Stimulated activated CD4-positive, alpha-beta T cell treated with anti-CD3 and anti-CD28 coated beads, TNF-alpha, amount 100 ng/mL, for 48 hours (primary cell): ENCODE results near the gene ZNF219.

Source experiments
- DNase-seq, 3 donors: peaks; one replicate each; pipeline ENCODE4 v3.0.0-alpha.2; 2020; ENCODE audit warnings: low read depth in 3 of 3

Gene ZNF219

DNA sequence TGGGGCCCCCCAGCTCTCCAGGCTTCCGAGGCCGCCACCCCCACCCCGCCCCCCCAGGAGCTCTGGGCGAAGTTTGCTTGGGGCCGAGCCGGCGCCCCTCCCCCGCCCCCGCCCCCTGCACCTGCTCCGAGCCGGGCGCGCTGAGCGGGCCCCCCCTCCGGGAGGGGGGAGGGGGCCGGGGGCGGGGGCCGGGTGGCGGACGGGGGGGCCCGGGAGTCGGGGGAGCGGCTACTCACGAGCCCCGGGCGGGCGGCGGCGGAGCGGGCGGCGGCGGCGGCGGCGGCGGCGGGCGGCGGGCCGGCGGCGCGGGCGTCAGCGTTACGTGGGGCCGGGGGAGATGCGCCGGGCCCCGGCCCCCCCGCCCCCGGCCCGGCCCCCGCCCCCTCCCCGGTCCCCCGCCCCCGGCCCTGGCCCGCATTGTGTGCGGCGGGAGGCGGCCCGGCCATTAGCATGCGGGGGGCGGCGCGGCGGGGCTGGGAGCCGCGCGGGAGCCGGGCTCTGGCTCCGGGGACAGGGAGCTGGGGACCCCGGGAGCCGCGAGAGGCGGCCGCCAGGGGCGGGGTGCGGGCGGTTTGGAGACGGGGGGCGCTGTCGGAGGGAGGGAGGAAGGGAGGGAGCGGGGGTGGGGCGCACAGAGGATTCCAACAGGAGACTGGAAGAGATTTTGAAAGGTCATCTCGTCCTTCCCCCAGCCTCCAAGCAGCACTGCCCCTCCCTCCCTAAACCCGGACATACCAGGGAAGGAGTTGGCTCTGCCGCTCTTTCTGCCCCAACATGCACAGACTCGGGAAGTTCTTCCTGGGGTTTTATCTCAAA is at the start of gene ZNF219:
Gene ZNF219, minus strand, starts transcription at position 580 of the 816 bp plus-strand sequence. CDS start 5,064 bp downstream, outside the sequence.
- no peak for DNase-seq

DNA sequence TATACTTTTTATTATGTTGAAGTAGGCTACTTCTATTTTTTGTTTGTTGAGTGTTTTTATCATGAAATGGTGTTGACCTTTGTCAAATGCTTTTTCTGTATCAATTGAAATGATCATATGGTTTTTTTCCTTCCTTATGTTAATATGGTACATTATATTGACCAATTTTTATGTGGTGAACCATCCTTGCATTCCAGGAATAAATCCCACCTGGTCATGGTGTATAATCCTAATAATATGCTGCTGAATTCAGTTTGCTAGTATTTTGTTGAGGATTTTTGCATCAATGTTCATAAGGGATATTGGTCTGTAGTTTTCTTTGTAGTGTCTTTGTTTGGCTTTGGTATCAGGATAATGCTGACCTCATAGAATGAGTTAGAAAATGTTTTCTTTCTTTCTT is 47.0 kb upstream of the ZNF219 start:
- DNase-seq, result no peak

DNA sequence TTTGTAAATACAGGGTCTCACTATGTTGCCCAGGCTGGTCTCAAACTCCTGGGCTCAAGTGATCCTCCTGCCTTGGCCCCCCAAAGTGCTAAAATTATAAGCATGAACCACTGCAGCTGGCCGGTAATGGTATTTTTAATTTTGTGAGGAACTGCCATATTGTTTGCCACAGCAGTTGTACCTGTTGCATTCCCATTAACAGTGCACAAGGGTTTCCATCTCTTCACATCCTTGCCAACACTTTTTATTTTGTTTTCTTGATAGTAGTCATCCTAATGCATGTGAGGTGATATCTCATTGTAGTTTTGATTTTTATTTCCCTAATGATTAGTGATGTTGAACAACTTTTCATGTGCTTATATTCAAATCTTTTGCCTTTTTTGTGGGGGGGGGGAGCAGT is 43.9 kb upstream of the ZNF219 start:
- no peak for DNase-seq

DNA sequence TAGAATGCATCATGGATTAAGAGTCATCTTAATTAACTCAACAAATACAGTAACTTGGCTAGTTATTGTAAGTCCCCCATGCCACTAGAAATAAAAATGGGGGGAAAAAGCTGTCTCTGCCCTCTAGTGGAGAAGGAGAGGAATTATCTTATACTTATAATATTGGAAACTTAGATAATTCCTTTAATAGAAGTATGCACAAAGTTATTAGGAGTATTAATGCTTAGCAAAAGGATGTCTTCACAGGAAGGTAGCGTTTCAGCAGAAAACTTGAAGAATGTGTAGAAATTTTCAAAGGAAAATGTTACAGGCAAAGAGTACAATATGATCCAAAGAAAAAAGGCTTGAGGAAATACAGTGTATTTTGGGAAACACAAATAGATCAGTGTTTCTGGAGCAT is 37.6 kb upstream of the ZNF219 start:
- no peak for DNase-seq

DNA sequence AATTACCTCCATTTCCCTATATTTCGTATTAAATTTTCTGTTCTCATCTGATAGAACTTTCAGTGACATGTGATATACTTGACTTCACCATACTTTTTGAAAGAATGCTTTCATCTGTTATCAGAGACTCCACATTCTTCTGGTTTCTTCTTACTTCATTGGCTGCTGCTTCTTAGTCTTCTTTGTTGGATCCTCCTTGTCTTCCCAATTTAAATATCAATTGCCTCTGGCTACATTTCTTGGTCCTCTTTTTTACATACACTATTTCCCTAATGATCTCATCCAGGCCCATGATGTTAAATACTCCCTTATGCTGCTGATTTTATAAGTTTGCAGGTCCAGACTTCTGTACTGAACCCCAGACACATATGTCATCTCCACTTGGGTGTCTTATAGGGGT is 35.4 kb upstream of the ZNF219 start:
- DNase-seq, result no peak

DNA sequence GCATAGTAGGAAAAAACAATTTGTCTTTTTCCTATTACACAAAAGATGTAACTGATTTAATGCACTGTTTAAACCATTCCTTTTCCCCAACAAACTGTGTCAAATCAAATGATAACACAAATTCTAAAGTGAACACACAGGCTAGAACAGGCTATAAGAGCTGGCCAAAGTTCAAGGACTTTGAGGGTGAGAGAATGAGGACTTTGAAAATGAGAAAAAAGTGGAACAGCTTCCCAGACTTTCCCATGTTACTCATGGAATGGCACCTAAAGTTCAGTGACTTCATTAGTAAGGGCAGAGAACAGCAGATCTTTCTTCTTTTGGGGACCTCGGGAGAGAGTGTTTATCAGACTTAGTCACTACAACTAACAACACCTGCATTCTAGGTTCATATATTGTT is 25.0 kb upstream of the ZNF219 start:
- DNase-seq, result no peak

DNA sequence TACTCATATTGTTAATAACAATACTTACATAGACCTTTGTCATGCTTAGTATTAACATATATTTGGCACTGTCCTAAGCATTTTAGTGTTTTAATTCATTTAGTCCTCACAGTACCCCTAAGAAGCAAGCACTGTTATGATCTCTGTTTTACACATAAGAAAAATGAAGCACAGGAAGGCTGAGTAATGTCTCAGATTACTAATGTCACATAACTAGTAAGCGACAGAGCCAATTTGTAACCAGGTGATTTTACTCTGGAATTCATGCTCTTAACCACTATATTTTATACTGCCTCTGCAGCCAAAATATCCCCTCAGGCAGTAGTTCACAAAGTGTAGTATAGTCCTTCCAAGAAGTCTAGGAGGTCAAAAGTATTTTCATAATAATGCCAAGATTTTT is 22.7 kb upstream of the ZNF219 start:
- no peak for DNase-seq

DNA sequence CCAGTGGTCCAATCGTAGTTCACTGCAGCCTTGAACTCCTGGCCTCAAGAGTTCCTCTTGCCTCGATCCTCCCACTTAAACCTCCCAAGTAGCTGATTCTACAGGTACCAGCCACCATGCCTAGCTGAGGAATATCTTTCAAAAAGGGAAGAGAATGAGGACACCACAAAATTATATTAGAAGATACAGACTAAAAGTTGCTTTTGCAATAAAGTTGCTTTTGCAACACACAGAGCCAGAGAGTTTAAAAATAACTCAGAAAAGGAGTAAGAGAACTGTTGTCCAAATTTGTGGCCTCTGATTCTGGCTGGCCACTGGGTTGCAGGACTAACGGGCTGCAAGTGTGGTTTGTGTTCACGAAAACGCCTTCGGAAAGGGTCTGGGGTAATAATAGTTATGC is 22.2 kb upstream of the ZNF219 start:
- DNase-seq, result no peak

DNA sequence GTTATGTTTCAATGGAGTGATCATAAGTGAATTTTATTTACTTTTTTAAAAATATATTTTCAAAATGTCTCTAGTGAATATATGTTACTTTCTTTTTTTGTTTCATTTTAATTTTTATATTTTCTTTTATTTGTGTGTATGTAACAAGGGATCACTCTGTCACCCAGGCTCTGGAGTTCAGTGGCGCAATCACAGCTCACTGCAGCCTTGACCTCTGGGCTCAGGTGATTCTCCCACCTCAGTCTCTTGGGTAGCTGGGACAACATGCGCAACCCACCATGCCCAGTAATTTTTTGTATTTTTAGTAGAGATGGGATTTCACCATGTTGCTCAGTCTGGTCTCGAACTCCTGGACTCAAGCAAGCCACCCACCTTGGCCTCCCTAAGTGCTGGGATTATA is 20.5 kb upstream of the ZNF219 start:
- DNase-seq, result no peak

DNA sequence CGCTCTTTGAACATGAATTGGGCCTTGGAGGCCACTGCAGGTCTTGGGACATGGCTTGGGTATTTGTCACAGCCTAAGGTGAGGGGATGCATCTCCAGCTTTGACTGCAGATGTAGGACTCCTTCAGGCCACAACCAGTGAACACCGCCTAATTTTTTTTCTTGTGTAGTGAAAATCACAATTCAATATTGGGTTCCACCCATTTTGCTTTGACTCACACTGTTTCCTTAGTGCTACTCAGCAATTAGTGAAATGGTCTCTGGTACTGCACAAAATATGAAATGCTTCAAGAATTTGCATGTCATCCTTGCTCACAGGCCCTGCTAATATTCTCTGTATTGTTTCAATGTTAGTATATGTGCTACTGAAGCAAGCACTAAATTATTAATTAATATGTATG is 14.9 kb upstream of the ZNF219 start:
- no peak for DNase-seq

DNA sequence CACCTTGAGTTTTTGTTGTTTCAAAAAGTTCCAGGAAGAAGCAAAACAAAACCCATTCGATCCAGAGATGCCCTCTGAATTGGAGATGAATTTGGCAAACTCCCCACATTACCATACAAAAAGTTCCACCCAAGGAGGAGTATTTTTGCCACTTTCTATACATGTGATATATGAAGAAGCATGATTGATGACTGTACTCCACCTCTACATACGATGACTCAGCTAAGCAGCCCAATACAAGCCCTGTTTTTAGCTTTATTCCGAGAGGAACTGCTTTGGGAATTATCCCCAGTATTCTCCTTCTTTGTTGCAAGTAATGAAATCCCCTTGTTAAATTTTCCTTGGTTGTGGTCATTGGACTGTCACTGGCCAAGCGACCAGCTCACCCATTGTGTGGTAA is 13.8 kb upstream of the ZNF219 start:
- no peak for DNase-seq

DNA sequence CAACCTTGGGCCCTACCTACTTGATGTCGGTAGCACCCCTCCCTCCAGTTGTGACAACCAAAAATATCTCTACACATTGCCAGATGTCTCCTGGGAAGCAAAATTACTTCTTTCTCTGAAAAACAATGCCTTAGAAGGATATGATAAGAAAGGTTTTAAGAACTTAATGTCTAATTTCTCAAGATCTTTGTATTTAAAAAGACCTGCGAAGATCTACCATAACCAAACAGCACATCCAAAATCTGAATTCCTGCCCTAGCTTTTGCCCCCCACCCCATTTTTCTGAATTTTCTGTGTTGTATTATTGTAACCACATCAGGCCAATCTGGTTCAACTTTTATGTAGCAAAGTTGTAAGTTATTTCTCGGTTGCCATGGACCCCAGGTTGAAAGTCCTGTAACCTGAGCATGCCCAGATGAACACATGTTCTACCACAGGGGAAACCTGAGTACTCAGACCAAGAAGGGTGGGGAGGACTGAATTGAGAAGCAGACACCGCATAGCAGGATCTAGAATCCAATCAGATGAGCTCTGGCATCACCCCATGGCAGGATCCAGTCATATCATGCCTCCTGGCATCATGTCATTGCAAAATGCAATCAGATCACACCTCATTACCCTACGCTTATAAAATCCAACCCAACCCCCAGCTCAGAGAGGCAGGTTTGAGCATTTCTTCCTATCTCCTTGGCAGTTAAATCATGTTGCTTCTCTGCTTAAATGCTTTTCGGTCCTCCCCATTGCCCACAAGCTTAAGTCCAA is 11.1 kb upstream of the ZNF219 start:
- DNase-seq, result peak in 1 of 3 donors; percentile 47

DNA sequence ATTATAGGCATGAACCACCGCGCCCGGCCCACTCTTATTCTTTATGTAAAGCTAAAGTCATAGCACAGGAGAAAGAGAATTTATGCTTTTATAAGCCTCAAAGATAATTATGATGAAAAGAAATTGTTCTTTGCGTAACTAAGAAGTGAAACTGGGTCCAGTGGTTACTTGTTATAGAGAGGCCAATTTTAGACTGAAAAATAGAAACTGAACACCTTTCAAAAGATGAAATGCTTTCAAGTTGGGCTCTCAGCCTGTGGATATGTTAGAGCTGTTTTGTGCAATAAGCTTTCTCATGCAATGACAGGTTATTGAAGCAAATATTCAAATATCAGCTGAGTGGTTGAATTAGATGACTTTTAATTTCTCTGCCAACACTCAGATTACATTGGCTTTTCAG is 10.3 kb upstream of the ZNF219 start:
- DNase-seq, result no peak

DNA sequence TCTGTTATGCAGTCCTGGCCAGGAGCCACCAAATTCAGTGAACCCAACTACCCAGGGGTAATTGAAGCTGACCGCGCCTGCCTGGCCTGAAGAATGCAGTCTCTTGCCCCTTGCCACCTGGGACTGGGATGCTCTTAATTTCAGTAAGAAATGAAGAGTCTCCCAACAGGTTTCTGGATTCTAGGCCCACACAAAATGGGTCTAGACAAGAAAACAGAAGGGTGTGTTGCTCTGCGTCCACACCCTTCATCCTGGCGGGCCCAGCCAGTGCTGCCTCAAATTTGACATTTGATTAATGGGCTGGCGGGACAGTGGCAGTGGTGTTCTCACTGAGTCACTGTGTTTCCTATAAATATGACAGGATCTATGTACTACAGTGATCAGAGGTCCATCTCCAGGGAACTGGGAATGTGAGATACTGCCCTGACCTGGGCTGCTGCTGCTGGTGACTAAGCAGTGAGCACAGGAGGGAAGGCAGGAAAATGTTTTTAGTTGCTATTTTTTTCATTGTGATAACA is 8.9 kb upstream of the ZNF219 start:
- DNase-seq, result no peak

DNA sequence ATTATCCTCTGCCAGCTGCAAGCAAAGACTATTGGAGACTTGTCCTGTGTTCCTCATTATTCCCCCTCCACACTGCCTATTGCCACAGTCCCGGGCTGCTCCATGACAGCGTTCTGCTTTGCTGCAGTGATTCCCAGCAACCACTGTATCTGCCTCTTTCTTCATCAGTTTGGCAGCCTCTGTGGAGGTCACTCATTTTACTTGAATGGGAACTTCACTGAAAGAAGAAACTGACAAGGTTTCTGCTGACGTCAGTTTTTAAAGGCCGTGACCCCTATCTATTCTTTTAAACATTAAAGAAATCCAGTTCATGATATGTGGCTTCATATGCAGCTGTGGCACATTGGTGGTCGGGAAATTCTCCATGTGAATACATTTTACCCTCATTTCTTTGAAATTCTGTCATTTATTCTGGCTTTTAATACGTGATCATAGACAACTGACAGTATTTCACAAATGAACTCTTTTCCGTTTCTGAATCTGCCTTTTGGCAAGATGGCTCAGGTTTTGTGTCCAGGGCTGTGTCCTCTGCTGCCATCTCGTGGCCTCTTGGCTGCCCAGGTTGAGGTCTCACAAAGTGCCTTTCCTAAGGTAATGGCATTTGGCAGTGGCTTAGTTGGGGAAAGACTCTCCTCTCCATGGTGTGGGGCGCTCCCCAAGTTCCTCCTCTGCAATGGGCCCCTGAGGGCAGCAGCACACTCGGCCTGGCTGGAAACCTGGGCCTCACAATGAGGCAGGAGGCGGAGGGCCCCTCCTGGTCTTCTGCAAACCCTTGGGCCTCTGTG is 8.2 kb upstream of the ZNF219 start:
- peak in 2 of 3 donors; percentile 60 to 68 for DNase-seq

DNA sequence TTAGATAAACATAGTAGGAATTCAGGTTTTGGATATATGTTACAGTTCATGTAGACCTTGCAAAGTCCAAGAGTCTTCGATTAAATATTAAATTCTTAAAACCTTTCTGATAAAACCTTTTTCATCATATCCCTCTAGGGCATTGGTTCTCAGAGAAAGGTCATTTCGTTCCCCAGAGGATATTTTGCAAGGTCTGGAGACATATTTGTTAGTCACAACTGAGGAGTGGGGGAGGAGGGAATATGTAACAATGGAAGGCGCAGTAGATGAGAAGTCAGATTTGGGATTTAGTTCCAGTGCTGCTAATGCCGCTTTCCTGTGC is 7.7 kb upstream of the ZNF219 start:
- DNase-seq, result no peak

DNA sequence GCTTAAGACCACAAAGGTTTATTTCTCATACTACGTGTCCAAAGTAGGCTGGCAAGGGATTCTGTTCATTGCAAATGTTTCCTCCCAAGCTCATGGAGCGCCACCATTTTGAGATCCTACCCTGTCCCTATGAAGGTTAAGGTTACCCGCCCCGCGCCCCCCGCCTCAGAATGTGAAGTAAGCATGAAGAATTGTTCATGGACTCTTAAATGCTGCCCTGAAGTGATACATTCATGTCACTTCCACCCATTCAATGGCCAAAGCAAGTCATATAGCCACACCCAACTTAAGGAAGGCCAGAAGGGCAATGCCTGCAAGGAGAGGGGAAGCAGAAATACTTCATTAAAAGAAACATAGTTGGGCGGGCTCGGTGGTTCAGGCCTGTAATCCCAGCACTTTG is 6.6 kb upstream of the ZNF219 start:
- DNase-seq, result no peak

DNA sequence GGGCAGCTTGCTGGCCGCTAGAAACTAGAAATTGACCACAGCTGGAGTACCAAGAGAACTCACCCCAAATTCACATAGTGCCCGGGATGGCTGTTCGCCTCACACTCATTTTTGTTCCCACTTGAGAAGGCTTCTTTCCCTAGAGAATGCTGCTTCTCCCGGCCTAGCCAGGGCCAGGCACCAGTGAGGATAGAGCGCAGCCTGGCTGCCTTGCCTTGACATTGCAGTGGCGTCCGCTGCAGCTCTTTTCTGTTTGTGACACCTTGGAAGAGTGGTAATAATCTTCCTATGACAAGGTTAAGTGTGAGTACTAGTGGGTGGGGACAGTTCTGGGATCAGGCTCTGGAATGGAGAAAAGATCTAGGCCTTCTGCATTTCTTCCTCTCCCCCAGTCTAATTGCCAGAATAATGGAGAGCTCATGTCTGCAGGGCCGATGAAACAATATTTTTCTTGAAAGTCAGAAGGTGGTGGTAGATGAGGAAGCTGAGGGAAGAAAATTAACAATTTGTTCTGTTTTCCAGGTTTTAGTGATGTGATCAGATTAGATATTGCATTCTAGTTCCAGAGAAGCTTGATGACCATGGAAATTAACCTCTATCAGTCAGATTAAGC is 6.1 kb upstream of the ZNF219 start:
- DNase-seq, result peak in 2 of 3 donors; percentile 41 to 55

DNA sequence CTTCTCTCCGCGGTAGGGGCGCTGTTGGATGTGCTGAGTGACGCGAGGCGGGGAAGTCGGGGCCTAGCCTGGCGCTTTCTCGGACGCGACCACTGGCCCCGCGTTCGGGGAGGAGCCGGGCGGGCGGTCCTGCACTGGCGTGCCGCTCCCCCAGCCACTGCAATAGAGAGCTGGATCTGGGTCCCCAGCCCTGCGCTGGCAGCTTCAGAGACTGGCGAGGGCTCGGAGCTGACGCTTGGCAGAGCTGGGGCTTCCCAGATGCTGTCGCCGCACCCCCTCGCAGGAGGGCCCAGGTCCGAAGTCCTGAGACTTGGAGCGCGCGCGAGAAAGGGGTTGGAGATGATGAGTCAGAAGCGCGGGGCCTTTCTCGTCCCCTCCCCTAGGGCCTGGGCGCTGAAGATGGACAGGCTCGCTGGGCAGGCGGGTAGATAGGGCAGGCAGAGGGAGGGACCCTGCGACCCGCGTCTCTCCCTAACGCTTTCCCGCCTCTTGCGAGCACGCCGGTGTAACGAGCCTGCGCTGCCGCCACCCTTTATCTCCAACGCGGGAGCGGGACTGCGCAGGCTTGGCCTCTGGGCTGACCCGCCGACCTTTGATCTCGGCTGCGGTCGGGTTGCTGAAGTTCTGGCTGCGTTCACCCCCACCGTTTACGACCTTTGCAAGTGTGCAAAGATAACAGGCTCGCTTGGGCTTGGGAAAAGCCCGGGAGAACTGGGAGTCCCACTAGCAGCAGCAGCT is 5.4 kb upstream of the ZNF219 start:
- peak; percentile 82 to 91 (median 90) for DNase-seq

DNA sequence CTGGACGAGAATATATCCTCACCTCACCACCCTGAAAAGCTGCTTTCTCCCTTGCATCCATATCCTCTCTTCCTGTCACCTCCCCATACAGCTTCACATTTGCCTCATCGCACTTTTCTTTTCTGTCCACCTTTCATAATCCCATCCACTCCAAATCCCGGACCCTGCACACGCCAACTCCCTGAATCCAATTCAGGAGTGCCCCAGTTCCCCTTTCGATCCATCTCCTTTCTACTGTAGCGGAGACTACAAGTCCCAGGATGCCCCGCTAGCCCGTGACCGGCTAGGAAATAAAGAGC is 4.9 kb upstream of the ZNF219 start:
- DNase-seq, result no peak
